ENCODE measurements around the gene USP22. TPM values are rescaled to one million over a fixed set of nuclear protein-coding genes. Genes with fewer than 3 reads are reported as not detected.

USP22 gene
- total and polyA plus RNA-seq, 10 of the 15 experiments (the other 5 are each of a cell fraction or from before 2014, with no cell fraction given): 10.8 to 218 (median 98.8) TPM

- Histone ChIP-seq H3K4me1 (ENCODE audit: control insufficient read depth, insufficient read depth, low read length) (no peaks in the 10 kb centered on the region), H3K27ac (ENCODE audit: control insufficient read depth, insufficient read depth) (no peak overlapping the region), H3K4me2 (ENCODE audit: control insufficient read depth, insufficient read depth) (no peak overlapping the region), H2AFZ (ENCODE audit: control insufficient read depth, low read depth, low read length) (no peak overlapping the region), H3K9me3 (replicated peaks; ENCODE audit: control insufficient read depth, insufficient read depth, low read length) (no peaks in the 10 kb centered on the region; the same call in 2 of the 3 replicates), H3K79me2 (ENCODE audit: control insufficient read depth, insufficient read depth, low read length) (no peaks in the 10 kb centered on the region), H4K20me1 (ENCODE audit: control insufficient read depth, insufficient read depth) (no peaks in the 10 kb centered on the region), H3K9ac (ENCODE audit: control insufficient read depth, insufficient read depth, low read length) (no peak overlapping the region), H3K36me3 (ENCODE audit: control insufficient read depth in 2 of 2, insufficient read depth in 2 of 2, low read length in 1 of 2) (no peaks in the 10 kb centered on the region), H3K27me3 (replicated peaks in 1 of 2; ENCODE audit: control insufficient read depth in 2 of 2, insufficient read depth in 2 of 2, low read length in 1 of 2) (no peaks in the 10 kb centered on the region), H3K4me3 (no peak overlapping the region)
- whole genome bisulfite sequencing (ENCODE audit: insufficient coverage, insufficient replicate concordance, low lambda C conversion rate, missing lambda C conversion rate): 43% methylated on average over 11 of the region's 11 CpGs
- SMC1A ChIA-PET (ENCODE audit: uncharacterized antibody, unreplicated experiment): interaction anchor here (0.8 to 1.4 kb wide), 3 partner anchors 10 to 25 kb away, joined by 3 to 5 read pairs (median 3); no protein-coding TSS in a partner anchor
- no peak for FAIRE-seq
- CTCF ChIA-PET: interaction anchor here (0.6 to 1.6 kb wide), 4 partner anchors 21 to 41 kb away, joined by 3 to 4 read pairs (median 3); no protein-coding TSS in a partner anchor
- BruUV-seq (replicated peaks): no TSS peak
- intact Hi-C loops (cut with micrococcal nuclease; ENCODE audit: unreplicated experiment): no loop called here
- RAD21 ChIA-PET (ENCODE audit: unreplicated experiment): interaction anchor here (1.3 kb wide), 1 partner anchor 21 kb away, joined by 3 read pairs; no protein-coding TSS in a partner anchor
- in situ Hi-C loops (cut with MboI): no loop called here
- DNase-seq (ENCODE audit: low read depth, low spot score): no peak
- POLR2A ChIA-PET: no interaction called here
- no peak for ATAC-seq
- TF ChIP-seq ETV6 (conservative IDR thresholded peaks at IDR 0.05 in 1 of 2, IDR thresholded peaks at IDR 0.05 in 1 of 2; ENCODE audit: borderline replicate concordance in 1 of 2, low read depth in 1 of 2) (no peak), HDGF (IDR thresholded peaks at IDR 0.05) (no peak), KAT2A (conservative IDR thresholded peaks at IDR 0.05; ENCODE audit: control insufficient read depth, low read depth, low read length) (no peak), MTA3 (IDR thresholded peaks at IDR 0.05; ENCODE audit: borderline replicate concordance, low read length) (no peak), USF2 (IDR thresholded peaks at IDR 0.05; ENCODE audit: borderline replicate concordance, low read depth, low read length) (no peak), BCLAF1 (IDR thresholded peaks at IDR 0.05) (no peak), BCL3 (IDR thresholded peaks at IDR 0.05; ENCODE audit: borderline replicate concordance, insufficient read depth, low read depth, low read length, poor library complexity, severe bottlenecking) (no peak), GATAD2B (conservative IDR thresholded peaks at IDR 0.05; ENCODE audit: low read depth) (no peak), PKNOX1 (IDR thresholded peaks at IDR 0.05) (no peak), TARDBP (IDR thresholded peaks at IDR 0.05; ENCODE audit: borderline replicate concordance) (no peak), USF1 (IDR thresholded peaks at IDR 0.05; ENCODE audit: borderline replicate concordance, extremely low read length, insufficient read depth, low read depth, low read length) (no peak)
These were observed 35.4 kb upstream of the USP22 start for GRCh38 chr17:21078016-21078780.
